ENCODE data around the gene TUBB6.

DNA sequence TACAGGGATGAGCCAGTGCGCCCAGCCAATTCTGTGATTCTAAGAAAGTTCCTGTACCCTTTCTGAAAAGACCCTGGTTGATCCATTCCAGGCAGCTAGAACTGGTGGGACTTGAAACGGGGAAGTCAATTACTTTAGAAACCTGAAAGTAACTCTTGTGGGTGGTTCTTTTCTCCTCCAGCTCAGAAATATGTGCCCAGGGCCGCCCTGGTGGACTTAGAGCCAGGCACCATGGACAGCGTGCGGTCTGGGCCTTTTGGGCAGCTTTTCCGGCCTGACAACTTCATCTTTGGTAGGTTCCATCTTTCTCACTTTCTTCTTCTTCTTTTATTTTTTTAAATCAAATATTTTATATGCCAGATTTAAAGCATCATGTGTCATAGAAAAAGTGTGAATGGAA is 2.7 kb downstream of the TUBB6 start:
- TF ChIP-seq, protein P1, sequence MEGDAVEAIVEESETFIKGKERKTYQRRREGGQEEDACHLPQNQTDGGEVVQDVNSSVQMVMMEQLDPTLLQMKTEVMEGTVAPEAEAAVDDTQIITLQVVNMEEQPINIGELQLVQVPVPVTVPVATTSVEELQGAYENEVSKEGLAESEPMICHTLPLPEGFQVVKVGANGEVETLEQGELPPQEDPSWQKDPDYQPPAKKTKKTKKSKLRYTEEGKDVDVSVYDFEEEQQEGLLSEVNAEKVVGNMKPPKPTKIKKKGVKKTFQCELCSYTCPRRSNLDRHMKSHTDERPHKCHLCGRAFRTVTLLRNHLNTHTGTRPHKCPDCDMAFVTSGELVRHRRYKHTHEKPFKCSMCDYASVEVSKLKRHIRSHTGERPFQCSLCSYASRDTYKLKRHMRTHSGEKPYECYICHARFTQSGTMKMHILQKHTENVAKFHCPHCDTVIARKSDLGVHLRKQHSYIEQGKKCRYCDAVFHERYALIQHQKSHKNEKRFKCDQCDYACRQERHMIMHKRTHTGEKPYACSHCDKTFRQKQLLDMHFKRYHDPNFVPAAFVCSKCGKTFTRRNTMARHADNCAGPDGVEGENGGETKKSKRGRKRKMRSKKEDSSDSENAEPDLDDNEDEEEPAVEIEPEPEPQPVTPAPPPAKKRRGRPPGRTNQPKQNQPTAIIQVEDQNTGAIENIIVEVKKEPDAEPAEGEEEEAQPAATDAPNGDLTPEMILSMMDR (IDR thresholded peaks at IDR 0.05; ENCODE audit: poor library complexity, severe bottlenecking) = no peak
- TF ChIP-seq TAF1 (IDR thresholded peaks at IDR 0.05; ENCODE audit: low read depth) (no peak), POLR2AphosphoS5 (IDR thresholded peaks at IDR 0.05) (no peak), EP300 (conservative IDR thresholded peaks at IDR 0.05; ENCODE audit: poor library complexity, severe bottlenecking) (no peak), EZH2 (IDR thresholded peaks at IDR 0.05; ENCODE audit: borderline replicate concordance, insufficient read depth, low read length, poor library complexity, severe bottlenecking) (no peak), RAD21 (conservative IDR thresholded peaks at IDR 0.05) (no peak)

Data from neural cell (in vitro differentiated cells).